H1 (cell line): Measurements from ENCODE around the gene TTBK1. TPM values are rescaled to one million over a fixed set of nuclear protein-coding genes. Genes with fewer than 3 reads are reported as not detected.

Experiments
- CTCF ChIA-PET: fragments of 300-600 bp; sonication (Branson Sonifier 250); formaldehyde crosslinking; loops from one replicate; lab custom pipeline; 2021; ENCODE audit not compliant: partially characterized antibody; lab: Charles Lee
- POLR2A ChIA-PET: fragments of 300-600 bp; sonication (Branson Sonifier 250); formaldehyde crosslinking; loops from one replicate; lab custom pipeline; 2021; ENCODE audit warnings: inconsistent platforms; ENCODE audit not compliant: partially characterized antibody; lab: Charles Lee
- DNase-seq, 2 experiments: peaks; one replicate each; pipeline versions ENCODE4 v3.0.0 to v3.0.0-alpha.2; 2010 to 2022; ENCODE audit warnings: low spot score in 2 of 2, low read depth in 1 of 2, mixed read lengths in 1 of 2
- FAIRE-seq: peaks from 2 replicates; lab custom pipeline; 2011; peaks lifted over from hg19 to GRCh38; lab: Jason Lieb, UNC
- H2AFZ ChIP-seq: 2 replicates; pipeline ENCODE4 v1.8.1; 2012; ENCODE audit warnings: low read length, inconsistent platforms
- H2AK5ac ChIP-seq: 2 replicates; pipeline ENCODE4 v1.6.1; 2013; ENCODE audit warnings: low read depth, low read length
- H2BK120ac ChIP-seq: replicated peaks from 2 replicates; pipeline ENCODE3; 2013; ENCODE audit warnings: low read depth, low read length, inconsistent platforms
- H2BK12ac ChIP-seq: 2 replicates; pipeline ENCODE4 v1.6.1; 2013; ENCODE audit warnings: low read depth, low read length
- H2BK15ac ChIP-seq: 2 replicates; pipeline ENCODE4 v1.6.1; 2013; ENCODE audit warnings: low read length
- H2BK20ac ChIP-seq: 2 replicates; pipeline ENCODE4 v1.6.1; 2013; ENCODE audit warnings: low read length
- H2BK5ac ChIP-seq: 2 replicates; pipeline ENCODE4 v1.6.1; 2013; ENCODE audit warnings: low read depth, low read length
- H3K14ac ChIP-seq: 2 replicates; pipeline ENCODE4 v1.6.1; 2013; ENCODE audit warnings: inconsistent platforms; ENCODE audit not compliant: insufficient read length
- H3K18ac ChIP-seq: 2 replicates; pipeline ENCODE4 v1.6.1; 2013; ENCODE audit warnings: low read length; ENCODE audit errors: extremely low read depth
- H3K23ac ChIP-seq: 2 replicates; pipeline ENCODE4 v1.6.1; 2013; ENCODE audit warnings: inconsistent platforms; ENCODE audit not compliant: insufficient read length
- H3K23me2 ChIP-seq: 2 replicates; pipeline ENCODE4 v1.6.1; 2013; ENCODE audit warnings: low read depth, low read length
- H3K27ac ChIP-seq: 2 replicates; pipeline ENCODE4 v1.6.1; 2011; ENCODE audit warnings: low read depth, low read length, inconsistent platforms
- H3K27me3 ChIP-seq, 4 experiments: replicated peaks in 1 of 4; 1 replicate in 1 of 4; 2 replicates in 3 of 4; pipeline versions ENCODE4 v1.6.1 to v1.8.1; 2011 to 2013; ENCODE audit warnings: low read length in 3 of 4, mild to moderate bottlenecking in 3 of 4, inconsistent platforms in 2 of 4, mixed read lengths in 2 of 4, moderate library complexity in 1 of 4; ENCODE audit not compliant: control insufficient read depth in 3 of 4, insufficient read depth in 3 of 4; ENCODE audit errors: extremely low read depth in 1 of 4
- H3K36me3 ChIP-seq, 4 experiments: 2 replicates each; pipeline versions ENCODE4 v1.6.1 to v1.8.1; 2011 to 2013; ENCODE audit warnings: mild to moderate bottlenecking in 4 of 4, low read length in 3 of 4, moderate library complexity in 2 of 4, control low read depth in 1 of 4, inconsistent platforms in 1 of 4; ENCODE audit not compliant: insufficient read depth in 4 of 4, control insufficient read depth in 2 of 4
- H3K4ac ChIP-seq: replicated peaks from 2 replicates; pipeline ENCODE3; 2013; ENCODE audit warnings: low read length, low read depth, mixed read lengths, inconsistent platforms; ENCODE audit not compliant: insufficient read length
- H3K4me1 ChIP-seq, 4 experiments: replicated peaks in 1 of 4; 1 replicate in 1 of 4; 2 replicates in 3 of 4; pipeline versions ENCODE4 v1.6.1 to v1.8.1; 2011 to 2013; ENCODE audit warnings: low read length in 3 of 4, inconsistent platforms in 2 of 4, mixed read lengths in 1 of 4; ENCODE audit not compliant: insufficient read depth in 4 of 4, control insufficient read depth in 3 of 4
- H3K4me2 ChIP-seq, 2 experiments: 2 replicates each; pipeline versions ENCODE4 v1.6.1 to v1.8.1; 2011 to 2013; ENCODE audit warnings: low read depth in 2 of 2, low read length in 2 of 2, control low read depth in 1 of 2, inconsistent platforms in 1 of 2, mild to moderate bottlenecking in 1 of 2; ENCODE audit not compliant: insufficient read depth in 1 of 2
- H3K4me3 ChIP-seq, 4 experiments: fragments of 200-600, 300-600 bp in 1 of 4; sonication (generic), shearing (Covaris generic), sonication (Bioruptor Twin) in 1 of 4; 2 replicates each; pipeline versions ENCODE4 v1.5.1 to v1.8.1; 2011 to 2016; ENCODE audit warnings: low read length in 4 of 4, low read depth in 3 of 4, control low read depth in 2 of 4, inconsistent platforms in 2 of 4, mild to moderate bottlenecking in 2 of 4, mixed read lengths in 1 of 4, moderate library complexity in 1 of 4; ENCODE audit not compliant: insufficient read depth in 2 of 4; ENCODE audit errors: extremely low read depth in 1 of 4
- H3K56ac ChIP-seq: replicated peaks from 2 replicates; pipeline ENCODE3; 2013; ENCODE audit warnings: low read depth, mild to moderate bottlenecking, mixed read lengths, low read length, inconsistent platforms; ENCODE audit not compliant: insufficient read length
- H3K79me1 ChIP-seq: 2 replicates; pipeline ENCODE4 v1.6.1; 2013; ENCODE audit warnings: low read depth, low read length, control low read depth
- H3K79me2 ChIP-seq, 2 experiments: 2 replicates each; pipeline versions ENCODE4 v1.6.1 to v1.8.1; 2012 to 2013; ENCODE audit warnings: low read length in 2 of 2, mild to moderate bottlenecking in 2 of 2, inconsistent platforms in 1 of 2; ENCODE audit not compliant: insufficient read depth in 2 of 2, control insufficient read depth in 1 of 2
- H3K9ac ChIP-seq, 4 experiments: replicated peaks in 1 of 4; 1 replicate in 1 of 4; 2 replicates in 3 of 4; pipeline versions ENCODE4 v1.6.1 to v1.8.1; 2011 to 2013; ENCODE audit warnings: low read depth in 3 of 4, low read length in 3 of 4, control low read depth in 2 of 4, mild to moderate bottlenecking in 2 of 4, moderate library complexity in 2 of 4, inconsistent platforms in 1 of 4; ENCODE audit errors: extremely low read depth in 1 of 4
- H3K9me3 ChIP-seq, 2 experiments: 2 replicates each; pipeline versions ENCODE4 v1.6.1 to v1.8.1; 2012 to 2013; ENCODE audit warnings: mild to moderate bottlenecking in 2 of 2, moderate library complexity in 2 of 2, control low read depth in 1 of 2, inconsistent platforms in 1 of 2, low read depth in 1 of 2, low read length in 1 of 2, mixed read lengths in 1 of 2; ENCODE audit not compliant: insufficient read depth in 2 of 2
- H4K20me1 ChIP-seq, 2 experiments: replicated peaks in 1 of 2; 2 replicates each; pipeline versions ENCODE3 to v1.8.1; 2011 to 2013; ENCODE audit warnings: inconsistent platforms in 2 of 2, low read length in 2 of 2, mild to moderate bottlenecking in 1 of 2; ENCODE audit not compliant: insufficient read depth in 2 of 2, control insufficient read depth in 1 of 2
- H4K5ac ChIP-seq: 2 replicates; pipeline ENCODE4 v1.6.1; 2013; ENCODE audit warnings: low read length, low read depth, mixed read lengths, inconsistent platforms; ENCODE audit not compliant: insufficient read length
- H4K8ac ChIP-seq: 2 replicates; pipeline ENCODE4 v1.8.0; 2013; ENCODE audit warnings: mild to moderate bottlenecking, moderate library complexity, low read length, inconsistent platforms; ENCODE audit not compliant: insufficient read depth; ENCODE audit errors: extremely low read depth
- H4K91ac ChIP-seq: replicated peaks from 2 replicates; pipeline ENCODE3; 2013; ENCODE audit warnings: low read length, mixed read lengths, inconsistent platforms; ENCODE audit not compliant: insufficient read length
- ASH2L ChIP-seq: fragments of 200-600, 300-600 bp; sonication (generic); IDR thresholded peaks from one replicate; pipeline ENCODE4 v1.7.1; 2017; ENCODE audit warnings: low read length
- CBX5 ChIP-seq: fragments of 300-800, 300-1000 bp; sonication (generic); IDR thresholded peaks from 2 replicates; pipeline ENCODE4 v1.7.1; 2016; ENCODE audit warnings: antibody characterized with exemption, low read length, low read depth
- KDM1A ChIP-seq: fragments of 200-600, 300-600 bp; sonication (generic); IDR thresholded peaks from 2 replicates; pipeline ENCODE4 v1.7.1; 2016; ENCODE audit warnings: mild to moderate bottlenecking, low read length, borderline replicate concordance
- KDM4A ChIP-seq: IDR thresholded peaks from one replicate; pipeline ENCODE4 v1.7.1; 2012; ENCODE audit warnings: low read depth, mild to moderate bottlenecking, moderate library complexity, low read length, inconsistent platforms; ENCODE audit not compliant: severe bottlenecking
- KDM5A ChIP-seq: fragments of 200-600 bp; IDR thresholded peaks from 2 replicates; pipeline ENCODE4 v1.7.1; 2012; ENCODE audit warnings: mild to moderate bottlenecking, low read length, inconsistent platforms, mixed read lengths
- PHF8 ChIP-seq: fragments of 200-600 bp; sonication (generic); conservative IDR thresholded peaks from 2 replicates; pipeline ENCODE4 v1.7.1; 2012; ENCODE audit warnings: low read depth, mild to moderate bottlenecking, inconsistent platforms, low read length, moderate library complexity
- POLR2AphosphoS5 ChIP-seq: IDR thresholded peaks from 2 replicates; pipeline ENCODE4 v1.6.1; 2011; ENCODE audit warnings: low read depth, low read length
- SAP30 ChIP-seq: fragments of 300-600 bp; sonication (generic); IDR thresholded peaks from 2 replicates; pipeline ENCODE4 v1.7.1; 2012; ENCODE audit warnings: low read length, moderate library complexity, mild to moderate bottlenecking, inconsistent platforms; ENCODE audit not compliant: insufficient read depth, insufficient replicate concordance
- SIX5 ChIP-seq: IDR thresholded peaks from 2 replicates; pipeline ENCODE4 v1.6.1; 2011; ENCODE audit warnings: mild to moderate bottlenecking, low read depth, low read length
- WGBS, 2 experiments: shearing (Covaris generic) in 1 of 2; methylation state at CpG; one replicate each; pipeline versions ENCODE4 v1.1.6 to v1.1.7; 2013 to 2015; ENCODE audit warnings: low lambda C conversion rate in 2 of 2, mixed read lengths in 2 of 2, inconsistent platforms in 1 of 2, low coverage in 1 of 2, missing lambda C conversion rate in 1 of 2; ENCODE audit not compliant: insufficient replicate concordance in 2 of 2, insufficient coverage in 1 of 2, insufficient read length in 1 of 2; ENCODE audit errors: extremely low coverage in 1 of 2, missing lambda C conversion rate in 1 of 2; 5-methylcytosine and 5-hydroxymethylcytosine counted together
- polyA plus RNA-seq, 7 experiments: library from polyadenylated mRNA; depleted of rRNA in 3 of 7; stranded (reverse) in 5 of 7; unstranded in 2 of 7; fragments of >200 nt in 5 of 7; fragments of 200-250 nt in 2 of 7; gene quantifications; 1 replicate in 5 of 7; 2 replicates in 1 of 7; 4 replicates in 1 of 7; pipeline versions ENCODE4 v1.2.1 to v1.2.3, GENCODE V29; 2011 to 2013; ENCODE audit warnings: missing spikeins in 2 of 7, mixed read lengths in 2 of 7
- total RNA-seq: library from RNA; stranded (reverse); fragmentation: NEBNext Ultra II Directional; extraction: Animal tissue kit (Norgen Biotek cat#: 25700); gene quantifications from 2 replicates; pipeline ENCODE4 v1.2.1, GENCODE V29; 2021
- TF ChIP-seq, protein P1 (sequence below): IDR thresholded peaks from 2 replicates; pipeline ENCODE4 v1.6.1; 2011; ENCODE audit warnings: low read depth, mild to moderate bottlenecking, low read length; ENCODE audit not compliant: insufficient read depth

TTBK1 gene
- total and polyA plus RNA-seq, 2 of the 8 experiments (the other 6 are each of a cell fraction or from before 2014, with no cell fraction given) = 0.53 to 1.6 TPM

GRCh38 chr6:43286456-43286979, 43.2 kb downstream of the TTBK1 start:
- Histone ChIP-seq H4K5ac (no peak overlapping the region), H3K4ac (no peak overlapping the region), H2BK120ac (no peak overlapping the region), H4K8ac (no peak overlapping the region), H4K91ac (no peak overlapping the region), H2BK15ac (no peak overlapping the region), H2AFZ (no peak overlapping the region), H3K9ac (no peak overlapping the region), H3K27ac (no peak overlapping the region), H3K4me1 (peaks cover 0 to 14% (median 9%) of the 10 kb centered on the region in 4 experiments; a peak in 5 of 7 replicates), H3K14ac (no peak overlapping the region), H3K18ac (no peak overlapping the region), H3K23ac (no peak overlapping the region), H2BK12ac (peak overlapping the region; percentile 35; the same call in 1 of the 2 replicates)
- POLR2A ChIA-PET = interaction anchor here (1.1 to 3.5 kb wide), 7 partner anchors 10 to 57 kb away, joined by 3 to 16 read pairs (median 5); partner anchors contain the start of genes CRIP3, DNPH1 and SLC22A7
- DNase-seq = no peak
- CTCF ChIA-PET = interaction anchor here (0.6 to 3.9 kb wide), 28 partner anchors 8 to 150 kb away, joined by 3 to 50 read pairs (median 4); partner anchors contain the start of genes CRIP3, DNPH1 and SLC22A7
- TF ChIP-seq SAP30 = no peak
- TF ChIP-seq, protein P1, sequence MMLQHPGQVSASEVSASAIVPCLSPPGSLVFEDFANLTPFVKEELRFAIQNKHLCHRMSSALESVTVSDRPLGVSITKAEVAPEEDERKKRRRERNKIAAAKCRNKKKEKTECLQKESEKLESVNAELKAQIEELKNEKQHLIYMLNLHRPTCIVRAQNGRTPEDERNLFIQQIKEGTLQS = no peak
- no peak for TF ChIP-seq KDM1A
- no peak for TF ChIP-seq CBX5
- TF ChIP-seq ASH2L = no peak
- TF ChIP-seq PHF8 = no peak
- TF ChIP-seq KDM5A = no peak
- no peak for TF ChIP-seq SIX5
- TF ChIP-seq KDM4A = no peak
- TF ChIP-seq POLR2AphosphoS5 = no peak
- TF ChIP-seq, all 59 proteins: peak for 0
- H3K9me3 ChIP-seq = no peaks in the 10 kb centered on the region
- H3K4me3 ChIP-seq = no peak overlapping the region
- no peaks in the 10 kb centered on the region; the same call in 1 of the 2 replicates for H3K23me2 ChIP-seq
- no peak overlapping the region for H3K56ac ChIP-seq
- H4K20me1 ChIP-seq = no peaks in the 10 kb centered on the region
- H2AK5ac ChIP-seq = no peak overlapping the region
- peaks cover 0 to 28% (median 19%) of the 10 kb centered on the region in 4 experiments; a peak in 5 of 7 replicates for H3K27me3 ChIP-seq
- H2BK5ac ChIP-seq = no peak overlapping the region
- H3K79me1 ChIP-seq = no peaks in the 10 kb centered on the region
- 95% methylated on average over 3 of the region's 6 CpGs; no CpG with 5 or more reads in 1 of the 2 experiments for WGBS, 2 experiments
- no peaks in the 10 kb centered on the region for H3K36me3 ChIP-seq
- H3K79me2 ChIP-seq = no peaks in the 10 kb centered on the region
- no peak for FAIRE-seq
- no peak overlapping the region for H3K4me2 ChIP-seq
- H2BK20ac ChIP-seq = 0 out of 2 replicates have a peak overlapping the region, but pooled peaks have one; percentile 72
